HL-60 (cell line): Measurements from ENCODE around the gene HNRNPUL1.

Source experiments
- TF ChIP-seq, protein P1 (sequence below): IDR thresholded peaks from one replicate; pipeline ENCODE4 v1.5.1; 2011; ENCODE audit warnings: low read length, control low read depth, inconsistent platforms; ENCODE audit not compliant: insufficient read depth
- TF ChIP-seq, protein P2 (sequence below): IDR thresholded peaks from 2 replicates; pipeline ENCODE4 v1.6.1; 2012; ENCODE audit warnings: low read depth; ENCODE audit not compliant: insufficient replicate concordance

DNA sequence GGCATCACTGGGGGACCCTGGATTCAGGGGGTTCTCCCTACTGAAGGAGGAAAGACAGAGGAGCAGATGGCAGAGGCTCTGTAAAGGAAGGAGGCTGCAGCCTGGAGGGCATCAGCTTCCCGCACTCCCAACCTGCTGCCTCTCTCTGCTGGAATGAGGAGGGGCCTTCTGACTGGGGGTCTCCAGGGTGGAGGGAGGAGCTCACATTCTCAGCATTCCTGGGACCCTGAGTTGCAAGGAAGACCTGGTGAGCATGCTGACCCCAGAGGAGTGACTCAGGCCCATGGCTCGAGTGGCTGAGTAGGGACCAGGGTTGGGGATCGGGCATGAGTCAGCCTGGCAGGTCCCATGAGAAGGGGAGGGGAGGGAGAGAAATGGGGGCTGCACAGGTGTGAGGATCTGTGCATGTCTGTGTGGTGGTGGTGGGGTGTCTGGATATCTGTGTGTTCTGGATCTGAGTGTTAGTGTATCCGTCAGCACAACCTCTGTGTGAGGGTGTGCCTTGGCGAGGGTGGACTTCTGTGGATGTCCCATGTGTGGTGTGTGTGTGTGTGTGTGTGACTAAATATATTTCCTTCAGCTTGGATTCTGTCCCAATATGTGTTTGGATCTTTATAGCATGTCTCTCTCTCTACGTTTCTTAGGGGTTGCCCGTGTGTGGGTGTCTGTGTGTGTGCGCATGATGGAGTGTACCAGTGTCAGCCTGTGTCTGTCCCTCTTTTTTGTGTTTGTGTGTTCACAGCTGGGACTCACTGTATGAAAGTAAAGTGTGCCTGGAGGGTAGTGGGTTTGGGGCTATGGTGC lies 40.5 kb upstream of the HNRNPUL1 start:
- TF ChIP-seq, protein P1, sequence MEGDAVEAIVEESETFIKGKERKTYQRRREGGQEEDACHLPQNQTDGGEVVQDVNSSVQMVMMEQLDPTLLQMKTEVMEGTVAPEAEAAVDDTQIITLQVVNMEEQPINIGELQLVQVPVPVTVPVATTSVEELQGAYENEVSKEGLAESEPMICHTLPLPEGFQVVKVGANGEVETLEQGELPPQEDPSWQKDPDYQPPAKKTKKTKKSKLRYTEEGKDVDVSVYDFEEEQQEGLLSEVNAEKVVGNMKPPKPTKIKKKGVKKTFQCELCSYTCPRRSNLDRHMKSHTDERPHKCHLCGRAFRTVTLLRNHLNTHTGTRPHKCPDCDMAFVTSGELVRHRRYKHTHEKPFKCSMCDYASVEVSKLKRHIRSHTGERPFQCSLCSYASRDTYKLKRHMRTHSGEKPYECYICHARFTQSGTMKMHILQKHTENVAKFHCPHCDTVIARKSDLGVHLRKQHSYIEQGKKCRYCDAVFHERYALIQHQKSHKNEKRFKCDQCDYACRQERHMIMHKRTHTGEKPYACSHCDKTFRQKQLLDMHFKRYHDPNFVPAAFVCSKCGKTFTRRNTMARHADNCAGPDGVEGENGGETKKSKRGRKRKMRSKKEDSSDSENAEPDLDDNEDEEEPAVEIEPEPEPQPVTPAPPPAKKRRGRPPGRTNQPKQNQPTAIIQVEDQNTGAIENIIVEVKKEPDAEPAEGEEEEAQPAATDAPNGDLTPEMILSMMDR, result no peak
- TF ChIP-seq, protein P2, sequence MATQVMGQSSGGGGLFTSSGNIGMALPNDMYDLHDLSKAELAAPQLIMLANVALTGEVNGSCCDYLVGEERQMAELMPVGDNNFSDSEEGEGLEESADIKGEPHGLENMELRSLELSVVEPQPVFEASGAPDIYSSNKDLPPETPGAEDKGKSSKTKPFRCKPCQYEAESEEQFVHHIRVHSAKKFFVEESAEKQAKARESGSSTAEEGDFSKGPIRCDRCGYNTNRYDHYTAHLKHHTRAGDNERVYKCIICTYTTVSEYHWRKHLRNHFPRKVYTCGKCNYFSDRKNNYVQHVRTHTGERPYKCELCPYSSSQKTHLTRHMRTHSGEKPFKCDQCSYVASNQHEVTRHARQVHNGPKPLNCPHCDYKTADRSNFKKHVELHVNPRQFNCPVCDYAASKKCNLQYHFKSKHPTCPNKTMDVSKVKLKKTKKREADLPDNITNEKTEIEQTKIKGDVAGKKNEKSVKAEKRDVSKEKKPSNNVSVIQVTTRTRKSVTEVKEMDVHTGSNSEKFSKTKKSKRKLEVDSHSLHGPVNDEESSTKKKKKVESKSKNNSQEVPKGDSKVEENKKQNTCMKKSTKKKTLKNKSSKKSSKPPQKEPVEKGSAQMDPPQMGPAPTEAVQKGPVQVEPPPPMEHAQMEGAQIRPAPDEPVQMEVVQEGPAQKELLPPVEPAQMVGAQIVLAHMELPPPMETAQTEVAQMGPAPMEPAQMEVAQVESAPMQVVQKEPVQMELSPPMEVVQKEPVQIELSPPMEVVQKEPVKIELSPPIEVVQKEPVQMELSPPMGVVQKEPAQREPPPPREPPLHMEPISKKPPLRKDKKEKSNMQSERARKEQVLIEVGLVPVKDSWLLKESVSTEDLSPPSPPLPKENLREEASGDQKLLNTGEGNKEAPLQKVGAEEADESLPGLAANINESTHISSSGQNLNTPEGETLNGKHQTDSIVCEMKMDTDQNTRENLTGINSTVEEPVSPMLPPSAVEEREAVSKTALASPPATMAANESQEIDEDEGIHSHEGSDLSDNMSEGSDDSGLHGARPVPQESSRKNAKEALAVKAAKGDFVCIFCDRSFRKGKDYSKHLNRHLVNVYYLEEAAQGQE, result no peak
